ENCODE results near the gene GDI1.

- no peak for TF ChIP-seq CTCF (conservative IDR thresholded peaks at IDR 0.05)
- no peak for TF ChIP-seq EZH2 (IDR thresholded peaks at IDR 0.05; ENCODE audit: low read depth)
Measured at GRCh38 chrX:154482786-154483185, 45.8 kb downstream of the GDI1 start.

Measured in PC-9 (cell line).